HL-60 (cell line): ENCODE results near the gene HERC2.
"Not testable (repeated sequence)": the region's sequence is repeated elsewhere in the genome, so short reads cannot be mapped to it uniquely, and the experiment has no call there.

Source experiments
- CTCF ChIP-seq: IDR thresholded peaks from one replicate; pipeline ENCODE4 v1.5.1; 2011; ENCODE audit warnings: low read length, control low read depth, inconsistent platforms; ENCODE audit not compliant: insufficient read depth
- GABPA ChIP-seq: IDR thresholded peaks from 2 replicates; pipeline ENCODE4 v1.6.1; 2012; ENCODE audit warnings: low read depth
- POLR2AphosphoS5 ChIP-seq: IDR thresholded peaks from 2 replicates; pipeline ENCODE4 v1.6.1; 2012; ENCODE audit warnings: low read depth
- REST ChIP-seq: IDR thresholded peaks from 2 replicates; pipeline ENCODE4 v1.6.1; 2012; ENCODE audit warnings: low read depth; ENCODE audit not compliant: insufficient replicate concordance
- SPI1 ChIP-seq: IDR thresholded peaks from 2 replicates; pipeline ENCODE4 v1.6.1; 2012; ENCODE audit warnings: low read depth, mild to moderate bottlenecking, borderline replicate concordance

GRCh38 chr15:28357984-28358383, 36.0 kb upstream of the HERC2 start, which contains the start of gene GOLGA6L24:
- TF ChIP-seq CTCF, POLR2AphosphoS5, GABPA, REST, SPI1: not testable (repeated sequence)
